Airway epithelial cell (primary cell): ENCODE data around the gene BACE1-AS. TPM values are rescaled to one million over a fixed set of nuclear protein-coding genes. Genes with fewer than 3 reads are reported as not detected.

Source experiments
- total RNA-seq: library from RNA; depleted of rRNA; stranded (reverse); fragments of >200 nt; gene quantifications from 2 replicates; pipeline ENCODE4 v1.2.3, GENCODE V29; 2015

Gene BACE1-AS
- 1.3 and 3.7 TPM in 2 replicates for total RNA-seq

DNA sequence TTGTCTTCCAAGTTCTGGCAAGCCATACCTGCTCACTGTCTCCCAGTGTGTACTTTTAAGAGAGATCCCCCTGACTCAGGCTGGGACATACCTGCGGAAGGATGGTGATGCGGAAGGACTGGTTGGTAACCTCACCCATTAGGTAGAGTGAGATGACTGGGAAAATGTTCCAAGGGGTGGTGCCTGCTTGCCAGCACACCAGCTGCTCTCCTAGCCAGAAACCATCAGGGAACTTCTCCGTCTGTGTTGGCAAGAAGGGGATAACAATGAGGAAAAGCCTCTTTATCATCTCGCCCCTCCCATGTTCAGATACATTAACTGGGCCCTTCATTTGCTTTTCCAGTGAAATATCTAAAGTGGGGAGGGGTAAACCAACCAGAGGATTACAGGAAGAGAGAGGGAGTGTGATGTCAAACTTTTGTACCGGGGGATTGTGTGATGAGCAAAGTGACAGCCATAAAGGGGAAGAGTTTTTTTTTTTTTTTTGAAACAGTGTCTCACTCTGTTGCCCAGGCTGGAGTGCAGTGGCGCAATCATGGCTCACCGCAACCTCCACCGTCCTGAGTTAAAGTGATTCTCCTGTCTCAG, at the start of gene BACE1-AS:
TSS of gene BACE1-AS (plus strand) at position 538 of the 588 bp plus-strand sequence.

DNA sequence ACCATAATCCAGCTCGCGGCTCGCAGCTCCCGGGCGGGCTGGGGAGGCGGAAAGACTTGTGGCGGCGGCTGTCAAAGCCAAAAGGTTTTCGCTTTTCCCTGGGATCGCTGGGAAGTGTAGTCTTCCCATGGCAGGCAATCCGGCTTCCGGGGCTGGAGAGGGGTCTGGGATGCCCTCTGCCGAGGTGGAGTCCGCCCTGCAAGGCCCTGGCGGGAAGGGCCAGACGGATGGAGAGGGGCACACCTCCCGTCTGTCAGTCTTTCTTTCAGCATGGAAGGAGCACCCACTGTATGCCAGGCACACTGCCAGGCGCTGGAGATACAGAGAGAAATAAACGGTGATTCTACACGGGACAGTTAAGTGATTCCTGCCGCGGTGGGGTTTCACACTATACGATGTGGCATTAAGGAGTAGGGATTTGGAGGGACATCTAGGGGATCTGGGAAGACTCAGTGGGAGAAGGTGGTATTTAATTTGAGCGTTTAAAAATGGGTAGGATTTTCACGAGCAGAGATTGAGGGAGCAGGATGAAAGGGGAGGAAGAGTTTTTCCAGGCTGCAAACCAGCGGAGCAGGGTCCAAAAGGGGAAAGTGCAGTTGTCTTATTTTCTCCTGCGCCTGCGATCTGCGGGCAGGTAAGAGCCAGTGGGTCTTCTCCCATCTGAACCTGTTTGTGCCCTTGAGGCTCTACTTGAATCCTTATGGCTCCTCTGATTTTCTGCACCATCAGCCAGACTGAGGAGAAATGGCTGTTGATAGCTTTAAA, 25.2 kb downstream of the BACE1-AS start, which contains the start of gene BACE1:
TSS of gene BACE1 (minus strand) at position 60 of the 765 bp plus-strand sequence. CDS start 461 bp downstream, outside the sequence.

DNA sequence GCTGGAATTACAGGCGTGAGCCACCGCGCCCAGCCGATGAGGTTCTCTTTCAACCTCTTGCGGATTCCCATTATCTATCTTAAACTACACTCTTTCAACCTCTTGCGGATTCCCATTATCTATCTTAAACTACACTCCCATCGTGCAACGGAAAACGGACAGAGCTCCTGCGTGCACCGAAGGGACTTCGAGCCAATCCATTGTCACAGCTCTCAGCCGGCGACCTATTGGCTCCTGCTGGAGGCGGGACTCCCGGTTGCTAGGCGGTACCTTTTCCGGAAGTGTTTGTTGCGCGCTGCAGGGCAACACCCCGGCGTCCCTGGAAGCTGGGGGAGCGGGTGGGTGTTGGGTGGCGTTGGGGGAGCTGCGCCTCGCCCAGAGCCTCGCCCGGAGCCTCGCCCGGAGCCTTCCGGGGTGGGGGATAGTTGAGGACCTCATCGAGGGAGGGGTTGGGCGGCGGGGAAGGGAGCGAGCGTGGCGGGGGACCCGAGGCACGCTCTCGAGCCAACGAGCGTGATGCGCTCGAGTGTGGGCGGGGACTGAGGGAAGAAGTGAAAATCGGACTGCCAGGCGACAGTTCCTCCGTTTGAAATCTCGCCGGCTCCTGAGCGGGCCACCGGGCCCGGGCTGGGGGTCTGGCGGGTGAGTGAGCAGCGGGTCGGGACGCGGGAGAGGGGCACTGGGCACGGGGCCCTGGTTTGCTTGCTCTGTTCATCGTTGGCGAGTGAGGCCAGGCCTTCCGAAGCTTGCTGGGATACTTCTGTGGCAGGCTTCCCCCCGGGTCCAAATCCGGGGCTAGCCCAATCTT, 36.6 kb downstream of the BACE1-AS start, which contains the start of gene CEP164:
TSS of gene CEP164 (plus strand) at position 288 of the 808 bp plus-strand sequence. CDS start 10,733 bp downstream, outside the sequence.

Other genes with a start within 250 kb of the BACE1-AS start
- gene SIK3, start 192.9 kb upstream of the BACE1-AS start, total RNA-seq = 6.4 and 12.2 TPM in 2 replicates
- gene PAFAH1B2, start 147.1 kb upstream of the BACE1-AS start, total RNA-seq = 73.8 and 104 TPM in 2 replicates
- gene SIDT2, start 112.6 kb upstream of the BACE1-AS start, total RNA-seq = 10.5 and 14.0 TPM in 2 replicates
- gene TAGLN, start 92.0 kb upstream of the BACE1-AS start, total RNA-seq = 51.6 and 52.0 TPM in 2 replicates
- 41.2 and 42.0 TPM in 2 replicates for gene PCSK7, start 59.3 kb upstream of the BACE1-AS start, total RNA-seq
- gene RNF214, start 58.7 kb upstream of the BACE1-AS start, total RNA-seq = 3.6 and 7.0 TPM in 2 replicates
- 12.3 and 13.1 TPM in 2 replicates for gene BACE1, start 24.9 kb downstream of the BACE1-AS start, total RNA-seq
- gene CEP164, start 36.5 kb downstream of the BACE1-AS start, total RNA-seq = 17.6 and 24.0 TPM in 2 replicates